Measurements from ENCODE around the gene HOXD13.
A peak's percentile ranks its signal among the peaks of the same experiment; 100 is the strongest.

HOXD13 gene

GRCh38 chr2:176096986-176097819 lies 4.7 kb downstream of the HOXD13 start (continued):
- TF ChIP-seq ZNF174 (tag by site-specific recombination; IDR thresholded peaks at IDR 0.05) = no peak
- TF ChIP-seq ZNF514 (tag by site-specific recombination; IDR thresholded peaks at IDR 0.05) = no peak
- peak; percentile 58 for TF ChIP-seq ZXDB (tag by site-specific recombination; IDR thresholded peaks at IDR 0.05)
- no peak for TF ChIP-seq ZNF544 (tag by site-specific recombination; IDR thresholded peaks at IDR 0.05)
- TF ChIP-seq GFI1B (tag by site-specific recombination; IDR thresholded peaks at IDR 0.05) = no peak
- no peak for TF ChIP-seq ZNF548 (tag by site-specific recombination; IDR thresholded peaks at IDR 0.05)
- peak; percentile 51 for TF ChIP-seq ZBTB26 (tag by site-specific recombination; optimal IDR thresholded peaks at IDR 0.05)
- TF ChIP-seq ZNF623 (tag by site-specific recombination; IDR thresholded peaks at IDR 0.05) = no peak; the same call in 1 of the 2 replicates
- no peak for TF ChIP-seq ATF2 (tag by site-specific recombination; IDR thresholded peaks at IDR 0.05; ENCODE audit: low read depth)
- no peak for TF ChIP-seq ZNF248 (tag by site-specific recombination; IDR thresholded peaks at IDR 0.05)
- no peak; the same call in 1 of the 2 replicates for TF ChIP-seq ZNF561 (tag by site-specific recombination; IDR thresholded peaks at IDR 0.05; ENCODE audit: borderline replicate concordance)
- no peak for TF ChIP-seq ZNF580 (tag by site-specific recombination; IDR thresholded peaks at IDR 0.05)
- TF ChIP-seq ZNF660 (tag by site-specific recombination; IDR thresholded peaks at IDR 0.05) = peak; percentile 74; the same call in 1 of the 2 replicates
- TF ChIP-seq SALL2 (tag by site-specific recombination; IDR thresholded peaks at IDR 0.05; ENCODE audit: borderline replicate concordance) = no peak
- no peak for TF ChIP-seq ZNF777 (tag by site-specific recombination; IDR thresholded peaks at IDR 0.05; ENCODE audit: borderline replicate concordance)
- no peak for TF ChIP-seq SETDB1 (IDR thresholded peaks at IDR 0.05; ENCODE audit: insufficient read length, low read length)
- TF ChIP-seq ZNF530 (tag by site-specific recombination; IDR thresholded peaks at IDR 0.05; ENCODE audit: low read depth) = no peak
- peak; percentile 52; the same call in 1 of the 2 replicates for TF ChIP-seq PATZ1 (tag by site-specific recombination; IDR thresholded peaks at IDR 0.05)
- no peak for TF ChIP-seq ZNF223 (tag by site-specific recombination; IDR thresholded peaks at IDR 0.05)
- no peak for TF ChIP-seq ZNF426 (tag by site-specific recombination; IDR thresholded peaks at IDR 0.05)
- TF ChIP-seq ZNF132 (tag by site-specific recombination; IDR thresholded peaks at IDR 0.05; ENCODE audit: borderline replicate concordance) = no peak
- no peak for TF ChIP-seq REPIN1 (tag by site-specific recombination; IDR thresholded peaks at IDR 0.05; ENCODE audit: low read depth)
- no peak for TF ChIP-seq ZNF239 (tag by site-specific recombination; IDR thresholded peaks at IDR 0.05)
- TF ChIP-seq ZNF704 (tag by site-specific recombination; IDR thresholded peaks at IDR 0.05) = no peak
- TF ChIP-seq TCF7L2 (IDR thresholded peaks at IDR 0.05; ENCODE audit: borderline replicate concordance, low read depth, low read length) = peak; percentile 86
- TF ChIP-seq ZFHX2 (tag by site-specific recombination; conservative IDR thresholded peaks at IDR 0.05) = no peak
- no peak for TF ChIP-seq ZNF792 (tag by site-specific recombination; IDR thresholded peaks at IDR 0.05)
- TF ChIP-seq ZNF560 (tag by site-specific recombination; IDR thresholded peaks at IDR 0.05; ENCODE audit: borderline replicate concordance) = no peak
- TF ChIP-seq ZNF24 (tag by site-specific recombination; IDR thresholded peaks at IDR 0.05) = no peak
- TF ChIP-seq ZNF624 (tag by site-specific recombination; IDR thresholded peaks at IDR 0.05) = no peak
- TF ChIP-seq ZNF664 (tag by site-specific recombination; IDR thresholded peaks at IDR 0.05) = no peak
- TF ChIP-seq PRDM1 (tag by site-specific recombination; IDR thresholded peaks at IDR 0.05) = peak; percentile 25; the same call in 1 of the 2 replicates
- TF ChIP-seq ZNF48 (tag by site-specific recombination; IDR thresholded peaks at IDR 0.05) = no peak
- no peak for TF ChIP-seq ZNF843 (tag by site-specific recombination; IDR thresholded peaks at IDR 0.05)
- peak; percentile 18; the same call in 1 of the 2 replicates for TF ChIP-seq SP2 (tag by site-specific recombination; IDR thresholded peaks at IDR 0.05)
